GM06990 (cell line): ENCODE measurements around the gene BRF1.

ENCODE experiments used
- DNase-seq: peaks from one replicate; pipeline ENCODE4 v3.0.0-alpha.2; 2011; ENCODE audit not compliant: insufficient read length; ENCODE audit errors: extremely low read depth
- H3K27me3 ChIP-seq: replicated peaks from 2 replicates; pipeline ENCODE4 v1.6.0; 2011; ENCODE audit warnings: low read length; ENCODE audit not compliant: control insufficient read depth, insufficient read depth
- H3K36me3 ChIP-seq: 2 replicates; pipeline ENCODE4 v1.5.1; 2011; ENCODE audit warnings: low read length; ENCODE audit not compliant: control insufficient read depth, insufficient read depth
- H3K4me3 ChIP-seq: replicated peaks from 2 replicates; pipeline ENCODE4 v1.5.1; 2011; ENCODE audit warnings: low read depth, mild to moderate bottlenecking, control low read depth, low read length
- TF ChIP-seq, protein P1 (sequence below): IDR thresholded peaks from 2 replicates; pipeline ENCODE4 v1.5.1; 2011; ENCODE audit warnings: low read length, control low read depth, mild to moderate bottlenecking, inconsistent platforms; ENCODE audit not compliant: insufficient read depth, poor library complexity, severe bottlenecking

Gene BRF1

GRCh38 chr14:105229099-105229655 lies 71.6 kb downstream of the BRF1 start:
- H3K27me3 ChIP-seq, result no peaks in the 10 kb centered on the region
- H3K4me3 ChIP-seq, result no peak overlapping the region
- DNase-seq, result no peak
- H3K36me3 ChIP-seq, result peaks cover 5% of the 10 kb centered on the region
- TF ChIP-seq, protein P1, sequence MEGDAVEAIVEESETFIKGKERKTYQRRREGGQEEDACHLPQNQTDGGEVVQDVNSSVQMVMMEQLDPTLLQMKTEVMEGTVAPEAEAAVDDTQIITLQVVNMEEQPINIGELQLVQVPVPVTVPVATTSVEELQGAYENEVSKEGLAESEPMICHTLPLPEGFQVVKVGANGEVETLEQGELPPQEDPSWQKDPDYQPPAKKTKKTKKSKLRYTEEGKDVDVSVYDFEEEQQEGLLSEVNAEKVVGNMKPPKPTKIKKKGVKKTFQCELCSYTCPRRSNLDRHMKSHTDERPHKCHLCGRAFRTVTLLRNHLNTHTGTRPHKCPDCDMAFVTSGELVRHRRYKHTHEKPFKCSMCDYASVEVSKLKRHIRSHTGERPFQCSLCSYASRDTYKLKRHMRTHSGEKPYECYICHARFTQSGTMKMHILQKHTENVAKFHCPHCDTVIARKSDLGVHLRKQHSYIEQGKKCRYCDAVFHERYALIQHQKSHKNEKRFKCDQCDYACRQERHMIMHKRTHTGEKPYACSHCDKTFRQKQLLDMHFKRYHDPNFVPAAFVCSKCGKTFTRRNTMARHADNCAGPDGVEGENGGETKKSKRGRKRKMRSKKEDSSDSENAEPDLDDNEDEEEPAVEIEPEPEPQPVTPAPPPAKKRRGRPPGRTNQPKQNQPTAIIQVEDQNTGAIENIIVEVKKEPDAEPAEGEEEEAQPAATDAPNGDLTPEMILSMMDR, result no peak

DNA sequence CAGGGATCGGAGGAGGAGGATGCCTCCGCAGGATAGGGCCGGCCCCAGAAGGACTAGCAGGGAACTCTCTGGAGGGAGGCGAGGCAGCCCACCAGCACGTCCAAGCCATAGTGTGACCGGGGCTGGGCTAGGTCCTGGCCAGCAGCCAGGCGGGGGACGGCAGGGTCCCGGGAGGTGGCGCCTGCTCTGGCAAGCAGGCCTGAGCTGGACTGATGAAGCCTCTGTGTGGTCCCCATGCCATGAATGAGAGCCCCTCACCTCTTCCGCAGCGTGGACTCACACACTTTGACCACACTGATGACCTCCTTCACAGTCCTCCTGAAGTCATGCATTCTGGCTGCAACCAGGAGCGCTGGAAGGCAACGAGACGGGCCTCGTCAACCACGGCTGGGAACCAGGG lies 72.2 kb downstream of the BRF1 start:
- TF ChIP-seq, protein P1, result no peak
- DNase-seq, result no peak
- Histone ChIP-seq H3K36me3 (peaks cover 5% of the 10 kb centered on the region), H3K4me3 (no peak overlapping the region), H3K27me3 (no peaks in the 10 kb centered on the region)

DNA sequence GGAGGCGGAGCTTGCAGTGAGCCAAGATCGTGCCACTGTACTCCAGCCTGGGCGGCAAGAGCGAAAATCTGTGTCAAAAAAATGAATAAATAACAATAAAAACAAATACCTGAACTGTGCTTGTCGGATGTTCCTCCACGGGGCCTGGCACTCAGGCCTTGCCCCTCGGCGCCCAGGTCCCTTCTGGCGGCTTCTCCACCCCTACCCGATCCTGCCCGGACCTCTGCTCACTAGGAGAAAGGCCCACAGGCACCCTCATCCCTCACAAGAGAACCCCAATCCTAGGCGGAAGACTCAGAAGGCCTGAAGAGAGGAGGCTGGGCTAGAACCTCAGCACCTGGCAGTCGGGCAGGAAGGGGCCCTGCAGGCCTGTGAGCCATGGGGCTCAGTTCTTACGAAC lies 73.5 kb downstream of the BRF1 start:
- TF ChIP-seq, protein P1, result no peak
- no peak for DNase-seq
- peaks cover 9% of the 10 kb centered on the region for H3K36me3 ChIP-seq
- H3K4me3 ChIP-seq, result no peak overlapping the region
- no peaks in the 10 kb centered on the region for H3K27me3 ChIP-seq

DNA sequence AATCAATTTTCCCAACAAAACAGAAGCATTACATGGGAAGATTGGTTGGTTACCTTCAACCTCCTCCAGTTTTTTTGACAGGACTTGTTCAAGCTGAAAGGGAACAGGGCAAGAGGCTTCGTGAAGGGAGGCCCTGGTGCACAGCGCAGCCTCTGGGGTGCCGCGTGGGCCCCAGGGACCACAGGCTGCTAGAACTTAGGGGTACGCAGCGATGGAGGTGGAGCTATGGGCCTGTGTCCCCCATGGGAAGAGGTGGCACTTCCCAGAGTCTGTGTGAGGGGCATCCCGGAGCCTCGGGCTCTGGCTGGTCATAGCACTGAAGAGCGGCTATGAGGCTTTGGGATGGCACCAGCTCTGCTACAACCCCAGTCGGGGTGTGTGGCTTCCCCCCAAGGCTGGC lies 74.6 kb downstream of the BRF1 start:
- TF ChIP-seq, protein P1, result no peak
- Histone ChIP-seq H3K4me3 (no peak overlapping the region), H3K36me3 (peaks cover 11% of the 10 kb centered on the region), H3K27me3 (no peaks in the 10 kb centered on the region)
- no peak for DNase-seq

- Histone ChIP-seq H3K27me3 (no peaks in the 10 kb centered on the region), H3K36me3 (peaks cover 15% of the 10 kb centered on the region), H3K4me3 (no peak overlapping the region)
- DNase-seq, result no peak
- TF ChIP-seq, protein P1, result no peak
Observed at GRCh38 chr14:105224845-105225570, 75.8 kb downstream of the BRF1 start.
